Ascending aorta (tissue), 2 donors: ENCODE results near the gene NFATC4. TPM values are rescaled to one million over a fixed set of nuclear protein-coding genes. Genes with fewer than 3 reads are reported as not detected.
"Not testable (repeated sequence)": the region's sequence is repeated elsewhere in the genome, so short reads cannot be mapped to it uniquely, and the experiment has no call there.

Source experiments
- DNase-seq, 2 donors: peaks; one replicate each; pipeline ENCODE4 v3.0.0-alpha.2; 2019; ENCODE audit warnings: low spot score in 2 of 2
- H3K27ac ChIP-seq, 2 donors: fragments of 200-600 bp; sonication (generic); one replicate each; pipeline ENCODE4 v1.5.1; 2016 to 2017; ENCODE audit warnings: mild to moderate bottlenecking in 1 of 2
- H3K27me3 ChIP-seq: fragments of 200-600 bp; sonication (generic); one replicate; pipeline ENCODE4 v1.5.1; 2017
- H3K36me3 ChIP-seq, 2 donors: fragments of 200-600 bp; sonication (generic); one replicate each; pipeline ENCODE4 v1.5.1; 2016
- H3K4me1 ChIP-seq, 2 donors: fragments of 200-600 bp; sonication (generic); one replicate each; pipeline ENCODE4 v1.5.1; 2016 to 2017; ENCODE audit warnings: mild to moderate bottlenecking in 1 of 2
- H3K4me3 ChIP-seq, 2 donors: fragments of 200-600 bp; sonication (generic); one replicate each; pipeline ENCODE4 v1.5.1; 2016 to 2017; ENCODE audit warnings: mild to moderate bottlenecking in 1 of 2
- H3K9me3 ChIP-seq, 2 donors: fragments of 200-600 bp; sonication (generic); one replicate each; pipeline ENCODE4 v1.5.1; 2016
- intact Hi-C: fragments of 100-400 bp; cut with DNase I; formaldehyde crosslinking; loops from one replicate; pipeline ENCODE4 v1.15.1; 2023
- total RNA-seq: library from RNA; depleted of rRNA; stranded (reverse); fragments of >200 nt; gene quantifications from one replicate; pipeline ENCODE4 v1.1.0, GENCODE V29; 2016
- TF ChIP-seq, protein P1 (sequence below), 3 experiments: fragments of 200-600 bp in 2 of 3; fragments of 450-650 bp in 1 of 3; sonication (generic) in 2 of 3; IDR thresholded peaks; one replicate each; pipeline ENCODE4 v1.5.1; 2016 to 2019; ENCODE audit warnings: antibody characterized with exemption in 3 of 3, mild to moderate bottlenecking in 1 of 3, moderate library complexity in 1 of 3

The NFATC4 gene
- total RNA-seq, 1 donor from 2014 or later: 58.9 TPM

DNA sequence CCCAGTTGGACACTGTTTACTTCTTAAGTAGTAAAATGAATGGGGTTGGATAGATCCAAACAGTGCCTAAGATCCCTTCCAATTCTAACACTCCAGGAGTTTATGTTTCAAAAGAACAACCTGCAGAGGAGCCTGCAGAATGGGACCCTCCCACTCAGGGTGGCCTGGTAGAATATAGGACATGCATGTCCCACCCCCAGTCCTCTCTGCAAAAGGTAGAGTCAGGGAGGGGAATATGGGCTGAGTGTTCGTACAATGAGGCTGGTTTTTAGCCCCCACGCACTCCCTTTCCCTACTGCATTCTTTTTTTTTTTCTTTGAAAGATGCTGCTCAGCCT is 19.0 kb downstream of the NFATC4 start:
- H3K36me3 ChIP-seq: no peaks in the 10 kb centered on the region
- H3K4me1 ChIP-seq: no peaks in the 10 kb centered on the region
- intact Hi-C loops: no loop called here
- H3K9me3 ChIP-seq: no peaks in the 10 kb centered on the region
- DNase-seq: no peak
- no peaks in the 10 kb centered on the region for H3K27me3 ChIP-seq
- no peak overlapping the region for H3K27ac ChIP-seq
- H3K4me3 ChIP-seq: no peak overlapping the region
- TF ChIP-seq, protein P1, sequence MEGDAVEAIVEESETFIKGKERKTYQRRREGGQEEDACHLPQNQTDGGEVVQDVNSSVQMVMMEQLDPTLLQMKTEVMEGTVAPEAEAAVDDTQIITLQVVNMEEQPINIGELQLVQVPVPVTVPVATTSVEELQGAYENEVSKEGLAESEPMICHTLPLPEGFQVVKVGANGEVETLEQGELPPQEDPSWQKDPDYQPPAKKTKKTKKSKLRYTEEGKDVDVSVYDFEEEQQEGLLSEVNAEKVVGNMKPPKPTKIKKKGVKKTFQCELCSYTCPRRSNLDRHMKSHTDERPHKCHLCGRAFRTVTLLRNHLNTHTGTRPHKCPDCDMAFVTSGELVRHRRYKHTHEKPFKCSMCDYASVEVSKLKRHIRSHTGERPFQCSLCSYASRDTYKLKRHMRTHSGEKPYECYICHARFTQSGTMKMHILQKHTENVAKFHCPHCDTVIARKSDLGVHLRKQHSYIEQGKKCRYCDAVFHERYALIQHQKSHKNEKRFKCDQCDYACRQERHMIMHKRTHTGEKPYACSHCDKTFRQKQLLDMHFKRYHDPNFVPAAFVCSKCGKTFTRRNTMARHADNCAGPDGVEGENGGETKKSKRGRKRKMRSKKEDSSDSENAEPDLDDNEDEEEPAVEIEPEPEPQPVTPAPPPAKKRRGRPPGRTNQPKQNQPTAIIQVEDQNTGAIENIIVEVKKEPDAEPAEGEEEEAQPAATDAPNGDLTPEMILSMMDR (IDR thresholded peaks at IDR 0.05): no peak

DNA sequence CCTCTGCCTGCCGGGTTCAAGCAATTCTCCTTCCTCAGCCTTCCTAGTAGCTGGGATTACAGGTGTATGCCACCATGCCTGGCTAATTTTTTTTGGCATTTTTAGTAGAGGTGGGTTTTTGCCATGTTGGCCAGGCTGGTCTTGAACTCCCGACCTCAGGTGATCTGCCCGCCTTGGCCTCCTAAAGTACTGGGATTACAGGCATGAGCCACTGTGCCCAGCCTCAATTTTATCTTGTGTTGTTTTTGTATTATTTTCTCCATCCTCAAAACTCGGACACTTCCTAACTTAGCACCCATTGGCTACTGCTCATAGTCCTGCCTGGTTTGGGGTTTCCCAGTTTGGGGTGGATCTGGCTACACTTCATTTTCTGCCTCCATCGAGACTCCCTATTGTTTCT is 19.6 kb downstream of the NFATC4 start:
- H3K9me3 ChIP-seq, DNase-seq, intact Hi-C loops, H3K27ac ChIP-seq, H3K4me1 ChIP-seq, H3K4me3 ChIP-seq, H3K36me3 ChIP-seq, H3K27me3 ChIP-seq: not testable (repeated sequence)

DNA sequence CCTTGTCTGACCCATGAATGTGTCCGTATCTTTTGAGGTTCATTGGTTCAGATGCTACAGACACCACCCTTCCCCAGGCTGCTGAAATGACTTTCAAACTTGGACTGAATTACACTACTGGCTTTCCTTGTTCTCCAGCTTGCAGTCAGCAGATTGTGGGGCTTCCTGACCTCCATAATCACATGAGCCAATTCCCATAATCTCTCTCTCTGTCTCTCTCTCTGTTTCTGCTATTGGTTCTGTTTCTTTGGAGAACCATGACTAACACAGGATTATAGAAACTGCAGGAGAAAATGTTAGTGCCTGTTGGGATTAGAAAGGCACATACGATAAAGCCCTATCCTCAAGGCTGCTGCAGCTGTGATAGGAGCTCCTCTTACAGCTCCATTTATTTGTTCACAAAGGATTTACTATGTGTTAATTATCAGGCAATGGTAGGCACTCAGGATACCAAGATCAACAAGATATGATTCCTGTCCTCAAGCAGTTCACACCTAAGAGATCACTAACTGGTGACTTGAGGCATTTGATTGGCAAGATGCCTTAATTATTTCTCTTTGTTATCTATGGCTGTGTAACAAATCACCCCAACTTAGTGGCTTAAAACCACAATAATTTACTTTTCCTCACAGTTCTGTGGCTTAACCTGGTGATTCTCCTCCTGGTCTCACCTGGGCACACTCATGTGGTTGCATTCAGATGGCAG is 20.6 kb downstream of the NFATC4 start:
- Histone ChIP-seq H3K36me3 (no peaks in the 10 kb centered on the region), H3K27me3 (no peaks in the 10 kb centered on the region), H3K4me1 (no peaks in the 10 kb centered on the region), H3K27ac (no peak overlapping the region), H3K9me3 (no peaks in the 10 kb centered on the region), H3K4me3 (no peak overlapping the region)
- TF ChIP-seq, protein P1 (IDR thresholded peaks at IDR 0.05): no peak
- intact Hi-C loops: no loop called here
- no peak for DNase-seq

DNA sequence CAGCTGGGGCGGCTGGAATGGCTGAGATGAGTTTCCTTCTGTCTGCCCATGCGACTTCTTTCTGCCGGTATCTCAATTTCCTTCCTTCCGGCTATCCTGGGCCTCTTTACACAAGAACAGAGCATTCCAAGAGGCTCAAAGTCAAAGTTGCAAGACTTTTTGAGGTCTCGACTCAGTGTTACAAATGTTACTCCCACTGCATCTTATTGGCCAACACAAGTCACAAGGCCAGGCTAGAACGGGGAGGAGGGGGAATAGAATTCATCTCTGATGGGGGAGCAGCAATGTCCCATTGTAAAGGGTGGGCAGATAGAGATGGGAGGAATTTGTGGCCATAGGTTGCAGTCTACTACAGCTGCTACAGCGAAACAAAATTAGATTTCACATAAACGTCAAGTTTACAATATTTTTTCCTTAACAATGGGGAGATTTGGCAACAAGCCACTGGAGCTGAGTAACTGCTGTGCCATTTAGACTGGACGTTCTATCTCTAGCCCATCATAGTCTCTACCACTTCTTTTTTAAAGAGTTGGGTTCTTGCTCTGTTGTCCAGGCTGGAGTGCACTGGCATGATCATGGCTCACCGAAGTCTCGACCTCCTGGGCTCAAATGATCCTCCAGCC is 21.4 kb downstream of the NFATC4 start:
- intact Hi-C loops: no loop called here
- Histone ChIP-seq H3K9me3 (no peaks in the 10 kb centered on the region), H3K27me3 (no peaks in the 10 kb centered on the region), H3K4me3 (no peak overlapping the region), H3K27ac (no peak overlapping the region), H3K4me1 (no peaks in the 10 kb centered on the region), H3K36me3 (no peaks in the 10 kb centered on the region)
- TF ChIP-seq, protein P1 (IDR thresholded peaks at IDR 0.05): no peak
- DNase-seq: no peak

DNA sequence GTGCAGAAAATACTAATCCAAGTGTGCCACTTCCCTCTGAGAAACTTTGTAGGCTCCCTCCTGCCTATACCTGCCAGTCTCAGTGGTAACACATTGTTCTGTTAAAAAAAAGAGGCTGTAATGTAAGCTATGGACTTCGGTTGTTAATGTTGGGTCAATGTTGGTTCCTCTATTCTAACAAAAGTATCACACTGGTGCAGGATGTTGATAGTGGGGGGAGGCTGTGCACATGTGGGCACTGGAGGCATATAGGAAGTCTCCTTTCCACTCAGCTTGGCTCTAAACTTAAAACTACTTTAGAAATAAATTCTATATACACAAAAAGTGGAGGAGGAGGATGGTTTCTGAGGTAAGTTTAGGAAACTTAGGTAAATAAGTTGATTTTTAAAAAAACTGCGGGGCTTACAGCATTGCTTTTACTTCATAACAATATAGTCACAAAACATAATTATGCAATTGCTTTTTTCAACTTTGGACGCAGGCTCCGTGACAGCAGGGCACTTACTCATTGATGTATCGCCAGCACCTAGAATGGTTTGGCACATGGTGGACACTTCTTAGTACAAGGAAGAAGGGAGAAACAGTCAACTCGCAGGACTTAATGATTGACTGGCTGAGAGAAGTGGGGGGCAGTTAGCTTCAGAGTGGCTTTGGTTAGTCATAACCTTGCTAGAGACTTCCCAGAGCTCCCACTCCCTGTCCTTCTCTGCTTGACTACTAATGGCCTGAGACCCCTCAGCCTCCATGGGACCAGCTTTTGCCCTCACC is 22.9 kb downstream of the NFATC4 start:
- no peaks in the 10 kb centered on the region for H3K27me3 ChIP-seq
- no peaks in the 10 kb centered on the region for H3K36me3 ChIP-seq
- intact Hi-C loops: no loop called here
- no peak overlapping the region for H3K4me3 ChIP-seq
- no peak overlapping the region for H3K27ac ChIP-seq
- TF ChIP-seq, protein P1 (IDR thresholded peaks at IDR 0.05): no peak
- H3K9me3 ChIP-seq: no peaks in the 10 kb centered on the region
- no peaks in the 10 kb centered on the region for H3K4me1 ChIP-seq
- DNase-seq: no peak
